Measurements from ENCODE around the gene CADM1.
A peak's percentile ranks its signal among the peaks of the same experiment; 100 is the strongest.

CADM1 gene

GRCh38 chr11:115201111-115201792 is 303.0 kb downstream of the CADM1 start:
- no peaks in the 10 kb centered on the region for H3K4me1 ChIP-seq (ENCODE audit: insufficient read depth, poor library complexity, severe bottlenecking)
- no peaks in the 10 kb centered on the region for H3K9me3 ChIP-seq (ENCODE audit: severe bottlenecking)
- DNase-seq (ENCODE audit: low spot score) (no peak), ATAC-seq (ENCODE audit: low read depth) (no peak)
- no peak overlapping the region for H3K4me3 ChIP-seq (ENCODE audit: severe bottlenecking)
- H3K27me3 ChIP-seq (ENCODE audit: insufficient read depth, poor library complexity, severe bottlenecking): no peaks in the 10 kb centered on the region
- H3K36me3 ChIP-seq (ENCODE audit: low read depth): no peaks in the 10 kb centered on the region
- TF ChIP-seq, protein P1, sequence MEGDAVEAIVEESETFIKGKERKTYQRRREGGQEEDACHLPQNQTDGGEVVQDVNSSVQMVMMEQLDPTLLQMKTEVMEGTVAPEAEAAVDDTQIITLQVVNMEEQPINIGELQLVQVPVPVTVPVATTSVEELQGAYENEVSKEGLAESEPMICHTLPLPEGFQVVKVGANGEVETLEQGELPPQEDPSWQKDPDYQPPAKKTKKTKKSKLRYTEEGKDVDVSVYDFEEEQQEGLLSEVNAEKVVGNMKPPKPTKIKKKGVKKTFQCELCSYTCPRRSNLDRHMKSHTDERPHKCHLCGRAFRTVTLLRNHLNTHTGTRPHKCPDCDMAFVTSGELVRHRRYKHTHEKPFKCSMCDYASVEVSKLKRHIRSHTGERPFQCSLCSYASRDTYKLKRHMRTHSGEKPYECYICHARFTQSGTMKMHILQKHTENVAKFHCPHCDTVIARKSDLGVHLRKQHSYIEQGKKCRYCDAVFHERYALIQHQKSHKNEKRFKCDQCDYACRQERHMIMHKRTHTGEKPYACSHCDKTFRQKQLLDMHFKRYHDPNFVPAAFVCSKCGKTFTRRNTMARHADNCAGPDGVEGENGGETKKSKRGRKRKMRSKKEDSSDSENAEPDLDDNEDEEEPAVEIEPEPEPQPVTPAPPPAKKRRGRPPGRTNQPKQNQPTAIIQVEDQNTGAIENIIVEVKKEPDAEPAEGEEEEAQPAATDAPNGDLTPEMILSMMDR (IDR thresholded peaks at IDR 0.05; ENCODE audit: poor library complexity, severe bottlenecking): no peak
- H3K27ac ChIP-seq (ENCODE audit: poor library complexity, severe bottlenecking): no peak overlapping the region

DNA sequence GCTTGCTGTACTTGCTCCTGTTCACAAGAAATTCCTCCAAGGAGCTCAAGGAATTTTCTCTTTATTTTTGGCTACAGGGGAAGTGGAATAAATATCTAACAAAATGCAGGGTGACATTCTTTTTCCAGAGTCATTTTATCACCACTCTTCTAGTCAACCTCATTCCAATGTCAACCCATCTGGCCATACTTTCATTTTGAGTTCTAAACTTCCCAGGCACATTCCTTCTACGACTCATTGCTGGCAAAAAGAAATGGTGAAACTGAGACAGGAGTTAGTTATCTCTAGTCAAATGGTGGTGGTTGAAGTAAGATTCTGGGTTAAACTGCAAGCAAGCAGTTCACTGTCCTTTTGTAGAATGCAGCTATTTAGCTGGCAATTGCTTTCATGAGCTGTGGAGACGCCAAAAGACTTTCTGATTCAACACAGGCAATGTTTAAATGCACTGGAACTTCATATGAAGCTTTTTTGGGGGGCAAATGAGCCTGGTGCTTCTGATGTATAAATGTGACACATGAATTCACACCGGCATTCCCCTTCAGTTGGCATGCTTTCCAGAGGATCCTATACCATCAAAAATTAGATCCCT is 304.6 kb downstream of the CADM1 start:
- no peaks in the 10 kb centered on the region for H3K9me3 ChIP-seq (ENCODE audit: severe bottlenecking)
- no peak for DNase-seq (ENCODE audit: low spot score)
- H3K27me3 ChIP-seq (ENCODE audit: insufficient read depth, poor library complexity, severe bottlenecking): no peaks in the 10 kb centered on the region
- H3K4me3 ChIP-seq (ENCODE audit: severe bottlenecking): no peak overlapping the region
- ATAC-seq (ENCODE audit: low read depth): no peak
- H3K27ac ChIP-seq (ENCODE audit: poor library complexity, severe bottlenecking): no peak overlapping the region
- TF ChIP-seq, protein P1 (IDR thresholded peaks at IDR 0.05; ENCODE audit: poor library complexity, severe bottlenecking): no peak
- no peaks in the 10 kb centered on the region for H3K4me1 ChIP-seq (ENCODE audit: insufficient read depth, poor library complexity, severe bottlenecking)
- no peaks in the 10 kb centered on the region for H3K36me3 ChIP-seq (ENCODE audit: low read depth)

- Histone ChIP-seq H3K9me3 (ENCODE audit: severe bottlenecking) (no peaks in the 10 kb centered on the region), H3K4me1 (ENCODE audit: insufficient read depth, poor library complexity, severe bottlenecking) (no peaks in the 10 kb centered on the region), H3K27ac (ENCODE audit: poor library complexity, severe bottlenecking) (no peak overlapping the region), H3K27me3 (ENCODE audit: insufficient read depth, poor library complexity, severe bottlenecking) (no peaks in the 10 kb centered on the region), H3K4me3 (ENCODE audit: severe bottlenecking) (no peak overlapping the region), H3K36me3 (ENCODE audit: low read depth) (no peaks in the 10 kb centered on the region)
- TF ChIP-seq, protein P1 (IDR thresholded peaks at IDR 0.05; ENCODE audit: poor library complexity, severe bottlenecking): no peak
- DNase-seq (ENCODE audit: low spot score) (no peak), ATAC-seq (ENCODE audit: low read depth) (no peak)
These were observed 305.9 kb downstream of the CADM1 start for GRCh38 chr11:115198321-115198741.

DNA sequence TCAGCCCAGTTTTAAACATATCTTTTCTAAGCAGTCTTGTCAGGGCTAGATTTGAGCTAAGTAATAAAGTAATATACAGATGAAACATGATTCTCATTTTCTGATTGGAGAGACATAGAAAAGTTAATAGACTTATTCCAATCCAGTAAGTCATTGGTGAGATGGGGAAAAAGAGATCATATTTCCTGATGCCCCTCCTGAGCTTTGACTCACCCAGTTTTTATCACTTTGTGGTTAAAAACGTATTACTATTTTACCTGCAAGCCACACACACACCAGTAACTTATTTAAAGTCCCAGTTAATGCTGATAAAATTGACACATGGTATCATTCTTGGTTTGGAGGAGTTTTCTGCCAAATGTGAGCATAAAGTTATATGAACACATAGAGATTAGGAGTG is 306.8 kb downstream of the CADM1 start:
- H3K4me3 ChIP-seq (ENCODE audit: severe bottlenecking): no peak overlapping the region
- peak; percentile 80 for ATAC-seq (ENCODE audit: low read depth)
- H3K27ac ChIP-seq (ENCODE audit: poor library complexity, severe bottlenecking): no peak overlapping the region
- no peak for DNase-seq (ENCODE audit: low spot score)
- TF ChIP-seq, protein P1 (IDR thresholded peaks at IDR 0.05; ENCODE audit: poor library complexity, severe bottlenecking): no peak
- no peaks in the 10 kb centered on the region for H3K4me1 ChIP-seq (ENCODE audit: insufficient read depth, poor library complexity, severe bottlenecking)
- no peaks in the 10 kb centered on the region for H3K27me3 ChIP-seq (ENCODE audit: insufficient read depth, poor library complexity, severe bottlenecking)
- no peaks in the 10 kb centered on the region for H3K36me3 ChIP-seq (ENCODE audit: low read depth)
- no peaks in the 10 kb centered on the region for H3K9me3 ChIP-seq (ENCODE audit: severe bottlenecking)

DNA sequence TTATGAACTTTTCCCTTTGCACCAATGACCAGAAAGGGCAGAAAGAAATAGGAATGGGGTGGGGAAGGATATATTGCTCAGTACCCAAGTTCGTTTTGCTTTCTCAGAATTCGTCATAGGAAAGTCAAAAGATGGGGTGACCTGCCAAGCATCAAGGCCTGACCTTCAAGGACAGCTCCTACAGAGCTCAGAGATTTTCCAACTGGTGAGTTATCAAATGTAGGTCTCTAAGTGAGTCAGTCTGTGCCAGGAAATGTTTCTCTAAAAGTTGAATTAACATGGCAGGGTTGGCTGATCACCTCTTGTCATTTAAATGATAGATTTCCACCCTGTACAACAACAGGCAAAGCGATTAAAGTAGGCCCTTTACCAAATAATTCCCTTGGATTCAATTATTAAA is 307.2 kb downstream of the CADM1 start:
- DNase-seq (ENCODE audit: low spot score): no peak
- TF ChIP-seq, protein P1 (IDR thresholded peaks at IDR 0.05; ENCODE audit: poor library complexity, severe bottlenecking): no peak
- Histone ChIP-seq H3K9me3 (ENCODE audit: severe bottlenecking) (no peaks in the 10 kb centered on the region), H3K27ac (ENCODE audit: poor library complexity, severe bottlenecking) (no peak overlapping the region), H3K4me1 (ENCODE audit: insufficient read depth, poor library complexity, severe bottlenecking) (no peaks in the 10 kb centered on the region), H3K36me3 (ENCODE audit: low read depth) (no peaks in the 10 kb centered on the region), H3K27me3 (ENCODE audit: insufficient read depth, poor library complexity, severe bottlenecking) (no peaks in the 10 kb centered on the region), H3K4me3 (ENCODE audit: severe bottlenecking) (no peak overlapping the region)
- ATAC-seq (ENCODE audit: low read depth): no peak; the same call in 2 of the 3 replicates

All from RWPE2 (cell line).